Activated CD4-positive, CD25-positive, alpha-beta regulatory T cell (primary cell): ENCODE results near the gene RAE1.

Experiments used
- DNase-seq, 4 experiments: peaks; one replicate each; lab custom pipeline; 2025; lab: John Stamatoyannopoulos, UW

RAE1 gene

DNA sequence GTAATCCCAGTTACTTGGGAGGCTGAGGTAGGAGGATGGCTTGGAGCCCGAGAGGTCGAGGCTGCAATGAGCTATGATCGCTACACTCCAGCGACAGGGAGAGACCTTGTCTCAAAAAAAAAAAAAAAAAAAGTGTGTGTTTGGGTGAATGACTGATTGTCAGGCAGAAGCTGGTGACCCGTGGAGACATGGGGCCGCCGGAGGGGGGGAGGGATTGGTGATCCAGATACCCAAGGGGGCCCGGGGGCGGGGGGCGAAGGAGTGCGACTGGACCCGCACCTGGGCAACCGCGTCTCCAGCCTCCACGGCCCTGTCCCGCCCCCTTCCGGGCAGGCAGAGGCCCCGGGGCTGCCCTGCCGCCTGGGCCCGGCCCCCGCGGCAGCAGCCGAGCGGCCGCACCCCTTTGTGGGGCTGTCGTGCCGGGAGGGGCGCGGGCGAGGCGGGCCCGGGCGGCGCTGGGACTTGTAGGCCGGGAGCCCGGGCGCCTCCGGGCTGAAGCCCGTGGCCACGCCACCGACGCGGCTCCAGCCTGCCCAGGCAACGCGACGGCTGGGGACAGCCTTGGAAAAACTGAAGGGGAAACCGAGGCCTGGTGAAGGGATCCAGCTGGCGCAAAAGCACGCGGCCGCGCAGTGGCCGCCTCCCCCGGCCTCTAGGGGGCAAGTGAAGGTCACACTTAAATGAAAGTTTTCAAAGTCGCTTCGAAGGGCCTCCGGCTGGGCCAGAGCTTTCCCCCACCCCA is 38.1 kb downstream of the RAE1 start:
- peak; percentile 46 to 70 (median 53) for DNase-seq

GRCh38 chr20:57389695-57390603 is 38.9 kb downstream of the RAE1 start:
- peak in 2 of 4 experiments; percentile 35 to 38 for DNase-seq

- peak; percentile 70 to 77 (median 74) for DNase-seq
These were observed 39.8 kb downstream of the RAE1 start, which contains the start of gene RBM38 for GRCh38 chr20:57390604-57391438. RBM38 (plus strand) TSS chr20:57391396; CDS start chr20:57391582, 186 bp downstream.

DNA sequence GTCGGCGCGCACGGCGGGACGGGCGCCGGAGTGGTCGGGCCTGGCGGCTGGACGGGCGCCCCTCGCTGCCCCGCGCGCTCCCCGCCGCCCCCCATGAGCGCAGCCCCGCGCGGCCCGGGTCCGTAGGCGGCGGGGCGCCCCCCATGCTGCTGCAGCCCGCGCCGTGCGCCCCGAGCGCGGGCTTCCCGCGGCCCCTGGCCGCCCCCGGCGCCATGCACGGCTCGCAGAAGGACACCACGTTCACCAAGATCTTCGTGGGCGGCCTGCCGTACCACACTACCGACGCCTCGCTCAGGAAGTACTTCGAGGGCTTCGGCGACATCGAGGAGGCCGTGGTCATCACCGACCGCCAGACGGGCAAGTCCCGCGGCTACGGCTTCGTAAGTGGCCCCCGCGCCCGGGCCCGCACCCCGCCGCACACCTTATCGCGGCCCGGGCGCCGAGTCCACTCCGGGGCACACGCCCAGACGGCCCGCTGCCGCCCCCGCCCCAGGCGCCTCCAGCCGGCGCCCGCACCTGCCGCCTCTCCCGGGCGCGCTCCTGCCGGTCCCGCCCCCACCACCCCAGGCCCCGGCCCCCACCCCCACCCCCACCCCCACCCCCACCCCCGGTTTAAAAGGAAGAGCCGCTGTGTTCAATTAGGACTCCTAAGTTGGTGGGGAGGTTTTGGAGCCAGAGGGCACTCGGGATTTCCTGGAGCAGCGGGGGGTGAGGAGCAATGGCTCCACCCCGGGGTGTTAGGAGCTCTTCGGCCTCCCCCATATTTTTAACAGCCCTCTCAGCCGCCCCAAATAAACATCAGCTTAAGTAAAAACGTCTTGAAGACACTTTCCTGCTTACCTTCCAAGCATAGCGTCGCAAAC is 40.6 kb downstream of the RAE1 start:
- DNase-seq: peak in 1 of 4 experiments; percentile 17

DNA sequence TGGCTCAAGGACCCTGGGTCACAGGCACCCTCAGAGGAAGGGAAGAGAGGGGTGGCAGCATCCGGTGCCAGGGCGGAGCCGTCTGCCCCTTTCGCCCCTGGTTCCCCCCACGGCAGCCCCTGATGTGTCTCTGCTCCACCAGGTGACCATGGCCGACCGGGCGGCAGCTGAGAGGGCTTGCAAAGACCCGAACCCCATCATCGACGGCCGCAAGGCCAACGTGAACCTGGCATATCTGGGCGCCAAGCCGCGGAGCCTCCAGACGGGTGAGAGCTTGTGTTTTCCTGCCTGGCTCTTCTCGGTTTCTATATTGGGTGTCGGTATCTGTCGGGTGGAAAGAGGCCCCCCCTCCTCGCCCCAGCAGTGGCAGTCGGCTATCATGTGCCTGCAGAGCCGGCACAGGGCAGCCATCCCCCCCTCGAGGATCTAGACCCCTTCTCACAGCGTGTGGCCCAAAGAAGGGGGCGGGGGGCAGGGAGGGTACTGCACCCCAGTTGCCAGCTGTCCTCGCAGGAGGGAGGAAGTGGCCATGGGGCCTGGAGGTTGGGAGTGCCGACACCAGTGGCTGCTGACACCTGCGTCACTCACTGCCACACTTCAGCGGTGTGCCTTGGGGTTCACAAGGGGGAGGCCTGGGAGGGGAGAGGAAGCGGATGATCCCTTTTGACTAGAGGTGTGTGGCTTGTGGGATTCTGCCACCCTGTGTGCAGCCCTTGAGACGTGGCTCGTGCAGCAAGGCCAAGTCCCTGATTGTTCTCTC is 41.6 kb downstream of the RAE1 start:
- DNase-seq: peak; percentile 39 to 81 (median 61)

- no peak for DNase-seq
These were observed 42.5 kb downstream of the RAE1 start for GRCh38 chr20:57393321-57394120.

DNA sequence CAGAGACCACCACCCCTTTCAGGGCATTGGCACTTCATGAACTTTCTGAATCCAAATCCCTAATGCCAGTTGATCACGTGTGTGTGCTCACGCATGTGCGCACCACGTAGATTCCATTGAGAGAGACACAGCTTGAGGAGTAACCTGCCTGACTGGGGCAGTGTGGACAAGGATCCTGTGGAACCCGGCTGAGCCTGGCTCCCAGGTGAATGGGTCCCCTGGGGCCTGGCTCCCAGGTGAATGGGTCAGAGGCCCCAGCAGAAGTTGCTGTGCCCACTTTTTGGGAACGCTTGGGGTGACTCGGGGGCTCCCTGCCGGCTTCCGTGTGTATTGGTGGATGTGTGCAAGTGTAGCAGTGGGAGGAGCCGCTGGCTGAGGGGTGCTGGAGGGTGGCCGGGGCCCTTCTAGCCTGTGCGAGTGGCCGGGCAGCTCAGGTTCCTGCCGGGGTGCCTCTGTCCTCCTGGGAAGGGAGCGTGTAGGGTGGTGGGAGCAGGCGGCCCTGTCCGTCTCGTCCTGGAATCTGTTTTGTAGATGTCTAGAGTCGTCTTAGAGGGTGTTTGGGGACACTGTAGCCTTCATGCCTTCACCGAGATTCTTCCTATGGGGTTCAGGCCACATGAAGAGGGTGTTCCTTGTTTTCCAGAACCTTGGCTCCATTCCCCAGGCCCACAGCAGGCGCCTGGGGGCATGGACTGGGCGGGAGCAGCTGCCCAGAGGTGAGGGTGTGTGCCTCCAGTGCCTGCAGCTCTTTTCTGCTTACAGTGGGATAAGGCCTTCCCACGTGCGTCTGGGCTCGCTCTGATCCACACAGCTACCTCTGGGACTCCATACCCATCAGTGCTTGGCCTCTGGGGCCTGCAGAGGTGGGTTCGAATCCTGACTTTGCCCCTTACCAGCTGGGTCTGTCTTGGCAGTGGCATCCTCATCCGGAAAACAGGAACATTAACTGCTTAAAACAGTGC is 43.3 kb downstream of the RAE1 start:
- no peak for DNase-seq

- no peak for DNase-seq
These were observed 44.3 kb downstream of the RAE1 start for GRCh38 chr20:57395111-57395966.

DNA sequence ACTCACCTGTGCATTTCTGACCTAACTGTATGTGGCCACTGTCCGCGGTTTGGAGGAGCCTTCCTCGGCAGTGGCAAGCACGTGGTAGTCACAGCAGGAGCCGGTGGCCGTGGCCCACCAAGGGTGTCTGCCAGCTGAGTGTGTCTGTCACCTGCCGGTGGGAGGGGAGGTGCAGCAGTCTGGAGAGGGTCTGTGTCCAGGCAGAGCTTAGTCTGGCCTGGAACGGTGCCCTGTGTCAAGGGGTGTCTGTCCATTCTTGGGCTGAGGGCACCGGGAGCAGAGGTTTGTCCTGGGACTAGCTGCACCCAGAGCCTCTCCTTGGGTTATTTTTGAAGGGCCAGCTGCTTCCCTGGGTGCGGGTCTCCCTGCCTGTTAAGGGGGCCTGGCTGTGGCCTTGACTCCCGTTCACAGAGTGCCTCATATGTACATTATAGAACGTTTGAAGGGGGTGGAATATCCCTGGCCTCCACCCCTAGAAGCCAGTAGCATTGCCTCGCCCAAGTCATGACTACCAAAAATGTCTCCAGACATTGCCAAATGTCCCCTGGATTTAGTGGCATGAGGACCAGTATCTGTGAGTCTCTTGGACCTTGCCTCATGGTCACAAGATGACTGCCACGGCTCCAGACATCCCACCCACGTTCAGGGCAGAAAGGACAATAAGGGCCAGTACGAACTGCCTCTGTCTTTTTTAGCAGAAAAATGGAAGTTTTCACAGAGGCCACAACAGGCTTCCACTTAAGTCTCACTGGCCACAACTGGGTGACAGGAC is 45.3 kb downstream of the RAE1 start:
- DNase-seq: no peak

DNA sequence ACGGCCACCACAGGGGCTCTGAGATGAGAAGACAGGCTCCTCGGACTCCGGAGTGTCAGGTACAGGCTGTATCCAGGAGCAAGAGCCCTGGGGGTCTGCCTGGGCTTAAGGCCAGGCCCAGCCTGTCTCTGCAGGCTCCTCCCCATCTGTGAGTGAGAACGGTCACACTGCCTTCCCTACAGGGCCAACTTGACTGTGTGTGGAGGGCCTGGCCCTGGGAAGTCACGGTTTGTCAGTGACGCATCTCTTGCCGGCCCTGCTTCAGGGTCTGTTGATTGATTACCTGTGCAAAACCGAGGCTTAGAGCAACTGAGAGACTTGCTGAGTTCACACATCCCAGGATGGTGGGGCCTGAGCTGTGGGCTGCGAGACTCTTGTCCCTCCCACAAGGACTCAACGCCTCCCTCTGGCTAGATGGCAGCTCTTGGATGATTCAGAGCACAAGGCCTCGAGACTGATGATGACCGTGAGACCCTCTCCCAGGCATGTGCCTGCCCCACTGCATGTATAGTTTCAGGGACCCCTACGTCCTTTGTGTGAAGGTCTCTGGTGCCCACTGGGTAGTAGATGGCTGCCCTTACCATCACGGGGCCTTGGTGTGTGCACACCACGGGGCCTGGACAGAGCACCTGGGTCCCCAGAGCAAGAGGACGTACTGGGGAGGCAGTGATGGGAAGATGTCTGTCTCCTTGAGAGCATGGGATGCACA is 46.1 kb downstream of the RAE1 start:
- DNase-seq: peak in 1 of 4 experiments; percentile 15

- DNase-seq: peak in 3 of 4 experiments; percentile 28 to 58 (median 49)
These were observed 46.6 kb downstream of the RAE1 start for GRCh38 chr20:57397693-57398108.

DNA sequence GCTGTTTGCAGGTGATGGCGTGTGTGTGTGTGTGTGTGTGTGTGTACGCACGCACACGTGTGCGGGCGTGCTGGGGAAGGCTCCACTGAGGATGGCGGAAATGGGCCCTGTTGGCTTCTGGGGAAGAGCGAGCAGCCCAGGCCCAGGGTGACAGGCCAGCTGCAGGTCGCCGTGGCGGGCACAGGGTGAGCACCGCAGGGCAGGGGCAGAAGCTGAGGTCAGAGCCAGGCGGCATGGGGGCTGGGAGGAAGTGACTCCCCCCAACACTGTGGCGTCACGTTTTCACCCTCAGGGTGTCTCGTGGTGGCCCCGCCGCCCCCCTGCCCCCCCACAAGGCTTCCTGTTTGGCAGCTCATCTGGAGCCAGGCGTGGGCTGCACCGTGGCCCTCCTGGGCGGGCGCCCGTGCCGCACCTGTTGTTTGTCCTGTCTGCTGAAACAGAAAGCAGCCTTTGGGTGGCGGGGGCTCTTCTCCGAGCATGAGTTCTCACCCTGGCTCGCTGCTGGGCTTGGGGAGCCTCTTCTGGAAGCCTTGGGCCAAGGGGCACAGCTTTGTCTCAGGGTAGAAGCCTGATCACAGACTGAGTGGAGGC is 47.3 kb downstream of the RAE1 start:
- peak; percentile 61 to 97 (median 90) for DNase-seq

- DNase-seq: no peak
These were observed 48.0 kb downstream of the RAE1 start for GRCh38 chr20:57398901-57399535.

DNA sequence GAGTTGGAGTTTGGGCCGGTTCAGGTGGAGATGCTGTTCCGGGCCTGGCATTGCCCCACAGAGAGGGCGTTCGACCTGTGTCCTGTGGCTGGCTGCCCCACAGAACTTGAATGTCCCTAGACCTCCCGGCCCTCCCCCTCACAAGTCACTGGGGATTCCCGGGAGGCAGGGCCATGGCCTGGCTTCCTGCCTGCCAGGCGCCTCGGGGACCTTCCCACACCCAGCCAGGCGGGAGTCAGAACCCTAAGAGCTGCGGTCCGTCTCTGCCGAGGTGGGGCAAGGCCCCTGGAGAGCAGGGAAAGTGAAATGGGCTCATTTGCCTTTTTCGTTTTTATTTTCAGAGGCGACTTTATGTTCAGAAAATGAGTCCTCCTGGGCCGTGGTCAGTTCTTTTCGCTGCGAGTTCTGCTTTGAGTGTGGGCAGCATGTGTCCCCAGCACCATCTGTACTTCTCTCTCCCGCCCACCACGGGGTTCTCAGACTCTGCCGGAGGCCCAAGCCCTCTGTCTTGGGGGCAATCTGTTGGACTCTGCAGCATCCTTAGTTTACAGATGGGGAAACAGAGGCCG is 48.6 kb downstream of the RAE1 start:
- DNase-seq: peak in 2 of 4 experiments; percentile 14 to 27
